ENCODE results near the gene ACAA1. TPM values are rescaled to one million over a fixed set of nuclear protein-coding genes. Genes with fewer than 3 reads are reported as not detected.

ACAA1 gene
- total RNA-seq, 1 experiment from 2014 or later, result 44.3 TPM

DNA sequence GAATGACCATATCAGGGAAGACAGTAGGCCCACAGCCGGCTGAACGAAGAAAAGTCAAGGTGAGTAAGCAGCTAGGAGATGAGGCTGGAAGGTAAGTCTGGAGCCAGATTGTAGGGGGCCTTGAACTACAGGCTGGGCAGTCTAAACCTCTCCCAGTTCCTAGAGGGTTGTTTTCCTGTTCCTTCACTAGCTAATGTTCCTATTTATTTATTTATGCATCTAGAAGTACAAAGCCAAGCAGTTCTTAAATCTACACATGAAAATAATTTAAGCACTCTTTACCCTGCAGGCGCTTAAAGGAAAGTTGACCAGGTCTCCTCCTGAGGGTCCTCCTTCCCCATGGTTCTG, 3.7 kb downstream of the ACAA1 start:
- Mint-ChIP-seq H3K4me3 (no peak overlapping the region), H3K4me1 (peaks cover 23 to 25% of the 10 kb centered on the region in 2 experiments), H3K27me3 (ENCODE audit: low read depth) (no peaks in the 10 kb centered on the region), H3K27ac (no peak overlapping the region), H3K9me3 (no peaks in the 10 kb centered on the region; a peak in 1 of 5 replicates), H3K36me3 (ENCODE audit: insufficient read depth in 1 of 3, low read depth in 3 of 3) (peaks cover 34 to 58% (median 35%) of the 10 kb centered on the region in 3 experiments)
- no peak for TF ChIP-seq CTCF (conservative IDR thresholded peaks at IDR 0.05)
- Histone ChIP-seq H2BK20ac (ENCODE audit: low read depth, low read length, poor library complexity, severe bottlenecking) (no peak overlapping the region), H3K9ac (ENCODE audit: extremely low read depth, insufficient read length, low read length) (no peak overlapping the region), H3K27ac (ENCODE audit: insufficient read length, low read depth, low read length) (no peak overlapping the region), H3K23ac (ENCODE audit: insufficient read length, low read depth, low read length) (no peak overlapping the region), H2BK120ac (ENCODE audit: low read depth, low read length, poor library complexity, severe bottlenecking) (no peak overlapping the region), H3K18ac (ENCODE audit: insufficient read length, low read depth, low read length) (no peak overlapping the region), H3K4me1 (ENCODE audit: insufficient read depth, low read length) (peaks cover 4% of the 10 kb centered on the region; the same call in 1 of the 2 replicates), H4K91ac (ENCODE audit: insufficient read length, low read depth, low read length) (no peak overlapping the region), H3K56ac (ENCODE audit: insufficient read length, low read depth, low read length) (no peak overlapping the region), H2BK12ac (ENCODE audit: insufficient read length, low read depth, low read length) (no peak overlapping the region), H4K8ac (replicated peaks; ENCODE audit: insufficient read length, low read depth, low read length) (no peak overlapping the region), H3K4ac (ENCODE audit: low read depth, low read length) (no peak overlapping the region), H2BK5ac (ENCODE audit: insufficient read length, low read length) (no peak overlapping the region), H2AFZ (ENCODE audit: low read length) (no peak overlapping the region), H3K14ac (ENCODE audit: insufficient read depth, low read length) (no peak overlapping the region), H4K20me1 (ENCODE audit: control insufficient read depth, insufficient read depth, insufficient read length) (no peaks in the 10 kb centered on the region), H3K23me2 (ENCODE audit: insufficient read length, low read depth, low read length, poor library complexity, severe bottlenecking) (peaks cover 10% of the 10 kb centered on the region), H2BK15ac (ENCODE audit: low read depth, low read length) (no peak overlapping the region), H4K5ac (ENCODE audit: insufficient read length, low read depth, low read length) (no peak overlapping the region), H3K9me3 (ENCODE audit: control insufficient read depth, low read depth, low read length) (no peaks in the 10 kb centered on the region), H3K4me2 (ENCODE audit: insufficient read depth, insufficient read length, low read length) (no peak overlapping the region), H3K79me2 (ENCODE audit: insufficient read depth, low read length) (no peaks in the 10 kb centered on the region), H3K79me1 (ENCODE audit: insufficient read depth, low read depth, low read length, poor library complexity, severe bottlenecking) (no peaks in the 10 kb centered on the region), H2AK5ac (ENCODE audit: insufficient read length, low read length) (no peak overlapping the region), H3T11ph (ENCODE audit: low read length) (no peak overlapping the region), H3K27me3 (ENCODE audit: insufficient read depth, low read length) (no peaks in the 10 kb centered on the region)
- DNase-seq, result no peak
- WGBS (ENCODE audit: extremely low coverage, insufficient read length, low lambda C conversion rate), result no CpG with 5 or more reads among the region's 3 CpGs
